Ovary (tissue), 3 donors: ENCODE results near the gene LHX3.

Experiments used
- CTCF ChIP-seq, 3 donors: fragments of 450-650 bp in 2 of 3; fragments of 200-600 bp in 1 of 3; IDR thresholded peaks; one replicate each; pipeline versions ENCODE4 v1.5.1 to v1.8.0; 2016 to 2022; ENCODE audit warnings: antibody characterized with exemption in 3 of 3, mild to moderate bottlenecking in 1 of 3
- EP300 ChIP-seq: sonication (generic); formaldehyde crosslinking; IDR thresholded peaks from one replicate; pipeline ENCODE4 v1.6.1; 2017; ENCODE audit warnings: antibody characterized with exemption
- POLR2A ChIP-seq: fragments of 450-650 bp; IDR thresholded peaks from one replicate; pipeline ENCODE4 v1.6.1; 2017; ENCODE audit warnings: antibody characterized with exemption, mild to moderate bottlenecking, moderate library complexity
- donor health status: DM: no; HTN: no; CAD: no.

GRCh38 chr9:136148766-136149165, 56.2 kb downstream of the LHX3 start:
- TF ChIP-seq CTCF (IDR thresholded peaks at IDR 0.05) (no peak), POLR2A (no peak), EP300 (no peak)
